Measurements from ENCODE around the gene PRSS48.

DNA sequence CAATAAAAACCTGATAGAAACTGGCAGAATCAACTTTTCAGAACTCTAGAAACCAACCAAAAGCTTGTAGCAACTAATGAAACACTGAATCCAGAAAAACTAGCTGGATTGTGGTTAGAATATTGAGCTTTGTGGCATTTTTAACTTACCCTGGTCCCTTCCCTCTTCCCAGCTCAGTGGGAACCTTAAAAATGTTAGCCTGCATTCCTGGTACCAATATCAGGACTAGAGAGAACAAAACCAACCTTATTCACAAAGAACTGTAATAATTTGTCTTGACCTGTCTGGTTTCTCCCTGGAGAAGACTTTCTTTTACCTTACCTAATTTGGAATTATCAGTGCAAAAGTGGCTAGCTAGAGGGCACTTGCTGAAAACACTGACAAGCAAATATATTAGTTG lies 27.3 kb downstream of the PRSS48 start:
- no peak for TF ChIP-seq CTCF (IDR thresholded peaks at IDR 0.05)
- TF ChIP-seq POLR2AphosphoS5 (IDR thresholded peaks at IDR 0.05) = no peak
- no peak for TF ChIP-seq POLR2A (IDR thresholded peaks at IDR 0.05)
